SKM-1 (cell line): ENCODE measurements around the gene TOMM22.

Source experiments
- DNase-seq: peaks from one replicate; lab custom pipeline; 2025; ENCODE audit not compliant: unreplicated experiment; lab: John Stamatoyannopoulos, UW

The TOMM22 gene

GRCh38 chr22:38715176-38715764, 33.5 kb downstream of the TOMM22 start:
- no peak for DNase-seq

DNA sequence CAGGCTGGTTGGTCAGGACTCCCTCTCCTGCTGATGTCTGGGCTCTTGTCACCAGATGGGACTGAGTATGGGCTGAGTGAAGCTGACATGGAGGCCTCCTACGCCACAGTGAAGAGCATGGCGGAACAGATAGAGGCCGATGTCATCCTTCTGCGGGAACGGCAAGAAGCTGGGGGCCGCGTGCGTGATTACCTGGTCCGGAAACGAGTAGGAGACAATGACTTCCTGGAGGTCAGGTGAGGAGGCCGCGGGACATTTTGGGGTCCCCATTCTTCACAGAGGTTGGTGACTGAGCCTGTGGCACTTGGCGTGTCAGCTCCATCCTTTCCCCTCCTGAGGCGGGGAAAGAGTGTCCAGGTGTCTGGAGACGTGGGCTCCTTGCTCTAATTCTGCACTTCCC, 34.1 kb downstream of the TOMM22 start:
- DNase-seq, result no peak

- no peak for DNase-seq
These were observed 34.5 kb downstream of the TOMM22 start for GRCh38 chr22:38716271-38716670.

- no peak for DNase-seq
These were observed 35.1 kb downstream of the TOMM22 start for GRCh38 chr22:38716826-38717225.

GRCh38 chr22:38717244-38717643, 35.5 kb downstream of the TOMM22 start:
- DNase-seq, result no peak

DNA sequence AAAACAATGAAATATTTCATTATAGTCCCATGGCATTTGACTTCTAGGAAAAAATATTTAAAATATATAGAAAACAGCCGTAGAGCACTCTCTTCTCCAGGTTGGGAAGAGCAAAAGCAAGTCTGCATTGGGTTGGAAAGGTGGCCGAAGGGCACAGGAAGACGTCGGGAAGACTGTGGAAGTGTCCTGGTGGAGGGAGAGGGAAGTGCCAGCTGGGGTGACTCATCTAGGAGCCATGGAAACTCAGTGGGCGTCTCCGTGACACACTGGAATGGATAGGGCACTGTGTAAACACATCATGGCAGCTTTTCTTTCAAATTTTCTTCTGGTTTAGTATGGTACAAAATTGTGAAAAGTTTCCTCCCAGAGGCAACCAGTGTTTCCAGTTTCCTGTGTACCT, 36.7 kb downstream of the TOMM22 start:
- DNase-seq, result no peak

DNA sequence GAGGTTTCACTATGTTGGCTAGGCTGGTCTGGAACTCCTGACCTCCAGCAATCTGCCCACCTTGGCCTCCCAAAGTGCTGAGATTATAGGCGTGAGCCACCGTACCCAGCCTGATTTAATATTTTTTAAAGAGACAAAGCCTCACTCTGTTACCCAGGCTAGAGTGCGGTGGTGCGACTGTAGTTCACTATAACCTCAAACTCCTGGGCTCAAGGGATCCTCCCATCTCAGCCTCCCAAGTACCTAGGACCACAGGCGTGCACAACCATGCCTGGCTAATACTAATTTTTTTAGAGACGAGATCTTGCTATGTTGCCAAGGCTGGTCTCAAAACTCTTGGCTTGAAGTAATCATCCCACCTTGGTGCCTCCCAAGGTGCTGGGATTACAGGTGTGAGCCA, 37.4 kb downstream of the TOMM22 start:
- no peak for DNase-seq

DNA sequence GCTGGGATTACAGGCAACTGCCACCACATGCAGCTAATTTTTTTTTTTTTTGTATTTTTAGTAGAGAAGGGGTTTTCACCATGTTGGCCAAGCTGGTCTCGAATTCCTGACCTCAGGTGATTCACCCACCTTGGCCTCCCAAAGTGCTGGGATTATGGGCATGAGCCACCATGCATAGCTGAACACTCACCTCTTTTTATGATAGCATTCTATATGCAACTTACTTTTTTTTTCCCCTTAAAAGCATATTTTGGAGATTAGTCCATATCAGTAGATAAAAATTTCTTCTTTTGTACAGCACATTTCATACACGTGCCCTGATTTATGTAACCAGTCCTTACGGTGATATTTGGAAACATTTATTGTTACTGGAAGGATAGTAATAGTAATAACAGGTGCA, 38.6 kb downstream of the TOMM22 start:
- no peak for DNase-seq

DNA sequence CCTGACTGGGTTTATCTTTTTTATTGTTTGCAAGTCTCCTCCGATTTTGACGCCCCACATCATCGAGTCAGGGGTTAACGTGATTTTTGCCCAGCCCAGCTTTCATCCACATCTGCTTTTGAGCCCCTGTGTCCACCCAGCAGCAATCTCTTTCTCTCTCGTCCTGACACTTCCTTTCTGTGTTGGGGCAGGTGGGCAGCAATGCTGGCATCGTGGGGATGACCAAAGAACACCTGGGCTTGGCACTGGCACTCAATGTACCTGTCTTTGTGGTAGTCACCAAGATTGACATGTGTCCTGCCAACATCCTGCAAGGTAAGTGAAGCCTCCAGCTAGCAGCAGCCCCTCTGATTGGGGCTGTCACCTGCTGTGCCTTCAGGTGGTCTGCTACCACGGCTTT, 39.8 kb downstream of the TOMM22 start:
- no peak for DNase-seq

DNA sequence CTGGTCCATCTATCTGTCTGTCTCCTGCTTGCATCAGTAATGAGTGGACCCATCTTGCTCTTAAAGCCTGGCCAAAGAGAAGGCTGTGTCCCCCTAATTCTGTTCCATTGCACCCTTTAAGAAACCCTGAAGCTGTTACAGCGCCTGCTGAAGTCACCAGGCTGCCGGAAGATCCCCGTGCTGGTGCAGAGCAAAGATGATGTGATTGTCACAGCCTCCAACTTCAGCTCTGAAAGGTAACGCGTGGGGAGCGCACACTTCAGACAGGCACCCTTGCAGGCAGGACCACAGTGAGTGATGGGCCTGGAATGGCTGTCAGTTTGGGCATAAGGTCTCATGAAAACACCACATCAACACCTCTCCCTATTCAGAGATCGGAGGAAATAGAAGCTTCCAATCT, 42.4 kb downstream of the TOMM22 start:
- no peak for DNase-seq

DNA sequence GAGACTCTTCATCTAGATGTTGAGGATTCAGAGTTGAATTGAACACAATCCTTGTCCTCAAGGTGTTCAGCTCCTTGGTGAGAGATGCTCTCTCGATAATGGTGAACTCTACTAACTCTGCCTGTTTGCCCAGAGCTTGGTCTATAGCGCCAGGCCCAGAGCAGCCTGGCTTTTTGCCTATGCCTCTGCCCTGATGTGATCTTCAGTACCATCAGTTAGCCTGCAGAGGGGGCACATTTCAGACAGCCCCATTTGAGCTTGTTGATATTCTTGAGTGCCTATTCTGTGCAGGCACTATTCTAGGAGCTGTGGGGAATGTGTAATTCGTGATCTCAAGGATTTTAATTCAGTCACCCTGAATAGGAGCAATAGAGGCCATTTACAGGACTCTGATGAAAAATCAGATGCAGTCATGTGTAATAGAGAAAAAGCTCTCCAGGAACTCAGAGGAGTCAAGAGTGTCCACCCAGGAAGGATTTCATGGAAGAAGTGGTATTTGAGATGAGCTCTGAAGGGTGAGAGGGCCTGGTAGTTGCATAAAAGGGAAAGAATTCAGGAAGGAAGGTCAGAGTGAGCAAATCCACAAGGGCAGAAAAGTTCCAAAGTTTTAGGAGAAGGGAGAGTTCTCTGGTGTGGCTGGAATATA, 43.3 kb downstream of the TOMM22 start:
- DNase-seq, result peak; percentile 16

GRCh38 chr22:38725900-38726655, 44.3 kb downstream of the TOMM22 start:
- DNase-seq, result no peak

- DNase-seq, result no peak
These were observed 45.4 kb downstream of the TOMM22 start for GRCh38 chr22:38727123-38727522.

DNA sequence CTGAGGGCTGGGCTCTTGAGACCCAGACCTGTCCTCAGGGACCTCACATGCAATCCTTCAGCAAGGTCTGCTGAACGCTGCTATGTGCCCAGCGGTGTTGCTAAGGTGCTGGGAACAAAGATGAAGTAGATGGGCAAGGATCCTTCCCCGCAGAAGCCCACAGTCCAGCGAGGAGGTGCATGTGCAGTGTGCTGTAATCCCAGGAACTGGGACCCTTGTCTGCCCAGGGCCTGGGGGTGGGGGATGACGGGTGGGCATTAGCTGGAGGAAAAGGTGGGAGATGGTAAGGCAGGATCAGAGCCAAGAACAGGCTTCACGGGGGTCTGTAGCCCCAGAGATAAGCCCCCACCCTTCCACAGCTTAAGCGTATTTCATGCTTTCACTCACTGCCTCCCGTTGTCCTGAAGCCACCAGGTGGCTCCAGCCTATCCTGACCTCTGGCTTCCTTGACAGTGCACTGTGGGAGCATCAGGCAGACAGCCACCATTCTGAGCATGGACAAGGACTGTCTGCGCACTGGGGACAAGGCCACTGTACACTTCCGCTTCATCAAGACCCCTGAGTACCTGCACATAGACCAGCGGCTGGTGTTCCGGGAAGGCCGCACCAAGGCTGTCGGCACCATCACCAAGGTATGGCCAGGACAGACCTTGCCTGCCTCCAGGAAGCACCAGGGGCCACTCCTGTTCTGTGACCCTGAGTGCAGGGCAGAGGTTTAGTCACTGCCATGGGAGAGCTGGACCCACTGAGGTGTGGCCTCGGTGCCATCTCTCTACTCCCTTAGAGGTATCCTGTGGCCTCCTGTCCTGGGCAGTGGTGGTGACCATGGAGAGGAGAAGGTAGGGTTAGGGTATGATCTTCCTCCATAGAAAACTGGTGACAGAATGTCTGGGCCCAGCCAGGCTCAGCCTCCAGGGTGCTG, 46.0 kb downstream of the TOMM22 start:
- DNase-seq, result no peak

- DNase-seq, result no peak
These were observed 47.4 kb downstream of the TOMM22 start for GRCh38 chr22:38728871-38729796.

DNA sequence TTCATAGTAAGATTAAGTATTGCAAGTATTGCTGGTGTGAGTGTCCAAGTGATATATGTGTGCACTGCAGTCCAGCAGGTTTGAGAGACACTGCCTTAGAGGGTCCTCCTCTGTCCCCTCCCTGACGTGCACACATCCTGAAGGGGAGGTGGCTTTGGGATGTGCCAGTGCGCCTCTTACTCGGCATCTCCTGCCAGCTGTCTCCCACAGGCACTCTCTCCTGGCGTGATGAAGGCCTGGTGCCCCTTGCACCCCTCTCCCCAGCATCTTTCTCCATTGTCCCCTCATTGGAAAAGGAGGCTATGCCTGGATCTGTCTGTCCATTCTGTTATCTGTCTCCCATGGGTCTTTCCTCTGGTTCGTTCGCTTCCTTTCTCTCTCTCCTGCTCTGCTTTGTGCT, 48.2 kb downstream of the TOMM22 start:
- DNase-seq, result no peak

GRCh38 chr22:38730411-38730871, 48.7 kb downstream of the TOMM22 start:
- DNase-seq, result no peak

DNA sequence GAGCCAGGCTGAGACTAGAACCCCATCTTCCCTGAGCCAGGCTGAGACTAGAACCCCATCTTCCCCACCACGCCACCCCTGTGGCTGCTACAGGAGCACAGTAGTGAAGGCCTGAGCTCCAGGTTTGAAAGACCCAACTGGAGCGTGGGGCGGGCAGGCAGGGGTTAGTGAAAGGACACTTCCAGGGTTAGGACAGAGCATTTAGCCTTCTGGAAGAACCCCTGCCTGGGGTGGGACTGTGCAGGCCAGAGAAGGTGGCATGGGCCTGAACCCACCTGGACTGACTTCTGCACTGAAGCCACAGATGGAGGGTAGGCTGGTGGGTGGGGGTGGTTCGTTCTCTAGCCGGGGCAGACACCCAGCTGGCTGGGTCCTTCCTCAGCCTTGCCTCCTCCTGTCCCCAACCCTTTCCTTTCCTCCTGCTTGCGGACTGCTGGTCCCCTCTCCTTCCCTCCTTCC, 50.0 kb downstream of the TOMM22 start:
- DNase-seq, result no peak

- no peak for DNase-seq
These were observed 50.6 kb downstream of the TOMM22 start for GRCh38 chr22:38732251-38732815.

GRCh38 chr22:38733329-38733723, 51.6 kb downstream of the TOMM22 start:
- peak; percentile 6 for DNase-seq
